GM19468 (cell line): ENCODE data around the gene FRRS1.

Experiments
- ATAC-seq: cut with Tn5 transposase; IDR thresholded peaks from one replicate; pipeline ENCODE4 v1.9.1; 2021; ENCODE audit warnings: mild to moderate bottlenecking, moderate library complexity, moderate number of reproducible peaks; ENCODE audit not compliant: unreplicated experiment; ENCODE audit errors: extremely low read depth

FRRS1 gene

DNA sequence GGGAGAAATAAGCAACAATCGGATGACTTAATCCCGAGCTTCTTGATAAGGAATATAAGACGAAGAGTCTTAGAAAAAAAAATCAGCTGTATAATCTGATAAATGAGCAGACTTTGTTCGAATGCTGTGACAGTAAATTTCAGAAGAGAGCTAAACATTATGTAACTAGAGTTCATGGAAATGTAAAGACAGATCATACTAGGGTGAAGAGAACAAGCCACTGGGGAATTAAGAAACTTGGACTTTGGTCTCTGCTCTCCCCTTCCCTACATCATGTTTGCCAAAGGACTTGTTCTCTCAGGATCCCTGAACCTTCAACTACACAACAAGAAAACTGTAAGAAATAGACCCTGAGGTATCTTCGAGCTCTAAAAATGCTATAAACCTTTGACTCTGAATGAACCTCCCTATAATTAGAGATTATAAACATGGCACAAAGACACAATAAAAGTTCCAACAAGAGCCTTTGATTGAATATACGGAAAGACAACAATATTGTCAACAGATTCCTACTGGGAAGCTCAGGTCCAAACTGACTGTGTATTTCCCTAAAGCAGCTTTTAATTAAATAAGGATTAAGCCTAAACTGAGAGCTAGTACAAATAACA lies 27.5 kb downstream of the FRRS1 start:
- ATAC-seq: no peak

DNA sequence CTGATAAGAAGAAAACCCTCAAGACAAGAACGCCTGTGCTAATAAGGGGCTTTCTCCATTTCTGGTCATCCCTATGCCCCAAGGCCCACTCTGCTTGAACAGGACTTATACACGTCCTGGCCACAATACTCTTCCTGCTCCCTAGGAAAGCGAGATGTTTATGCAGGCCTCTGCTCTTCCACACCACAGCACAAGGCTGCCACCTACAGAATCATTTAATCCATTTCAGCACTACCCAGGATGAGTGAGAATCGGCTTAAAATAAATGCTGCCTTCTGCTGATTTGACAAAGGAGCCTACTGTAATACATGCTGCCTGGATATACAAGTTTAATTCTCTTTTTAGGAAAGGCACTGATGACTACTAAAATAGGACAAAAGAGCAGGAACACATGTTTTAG lies 29.4 kb downstream of the FRRS1 start:
- no peak for ATAC-seq

GRCh38 chr1:99735852-99736251 lies 30.6 kb downstream of the FRRS1 start:
- ATAC-seq: no peak

DNA sequence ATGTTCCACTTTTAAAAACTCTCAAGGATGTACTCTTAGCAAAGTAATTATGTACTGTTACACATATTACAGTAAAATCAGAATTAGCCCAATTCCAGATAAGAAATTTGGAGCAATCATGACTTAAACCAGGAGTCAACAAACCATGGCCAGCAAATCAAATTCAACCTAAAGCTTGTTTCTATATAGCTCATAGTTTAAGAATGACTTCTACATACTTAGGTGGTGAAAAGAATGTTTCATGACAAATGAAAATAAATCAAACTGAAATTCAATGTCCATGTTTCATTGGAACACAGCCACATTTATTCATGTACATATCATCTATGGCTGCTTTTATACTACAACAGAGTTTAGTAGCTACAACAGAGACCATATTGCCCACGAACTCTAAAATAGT lies 35.1 kb downstream of the FRRS1 start:
- no peak for ATAC-seq

- ATAC-seq: no peak
Measured at GRCh38 chr1:99728494-99729235, 37.8 kb downstream of the FRRS1 start.

DNA sequence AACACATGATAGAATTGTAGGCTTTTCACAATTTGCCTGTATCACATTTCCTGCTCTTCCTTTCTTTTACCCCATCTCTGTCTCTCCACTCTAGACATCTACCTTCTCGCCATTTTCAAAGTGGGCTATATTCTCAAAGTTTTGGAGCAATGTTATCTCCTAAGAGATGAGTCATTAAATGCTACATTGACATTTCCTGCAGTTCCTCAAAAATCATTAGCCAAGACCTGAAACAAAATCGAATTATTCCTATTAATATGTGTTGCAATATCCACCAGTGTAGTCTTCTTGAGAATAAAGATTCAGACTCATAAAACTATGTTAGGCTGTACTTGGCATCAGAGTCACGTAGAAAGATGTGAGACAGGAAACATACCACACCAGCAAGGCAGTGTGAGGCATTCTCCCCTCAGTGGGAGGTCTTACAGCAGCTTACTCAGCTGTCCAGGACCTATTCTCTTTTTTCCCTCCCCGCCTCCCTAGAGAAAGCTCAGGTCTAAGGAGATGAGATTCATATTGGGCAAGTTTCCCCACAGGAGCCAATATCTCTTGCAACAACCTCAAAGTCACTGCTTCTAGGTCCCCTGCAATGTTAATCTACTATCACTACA lies 38.8 kb downstream of the FRRS1 start:
- no peak for ATAC-seq

- ATAC-seq: no peak
Measured at GRCh38 chr1:99726818-99727217, 39.6 kb downstream of the FRRS1 start.

- ATAC-seq: no peak
Measured at GRCh38 chr1:99726407-99726806, 40.0 kb downstream of the FRRS1 start.

DNA sequence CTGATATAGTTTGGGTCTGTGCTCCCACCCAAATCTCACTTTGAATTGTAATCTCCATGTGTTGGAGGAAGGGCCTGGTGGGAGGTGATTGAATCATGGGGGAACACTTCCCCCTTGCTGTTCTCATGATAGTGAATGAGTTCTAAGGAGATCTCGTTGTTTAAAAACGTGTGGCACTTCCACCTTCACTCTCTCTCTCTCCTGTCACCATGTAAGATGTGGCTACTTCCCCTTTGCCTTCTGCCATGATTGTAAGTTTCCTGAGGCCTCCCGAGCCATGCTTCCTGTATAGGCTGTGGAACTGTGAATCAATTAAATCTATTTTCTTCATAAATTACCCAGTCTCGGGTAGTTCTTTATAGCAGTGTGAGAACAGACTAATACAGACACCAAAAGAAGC lies 40.4 kb downstream of the FRRS1 start:
- ATAC-seq: no peak

DNA sequence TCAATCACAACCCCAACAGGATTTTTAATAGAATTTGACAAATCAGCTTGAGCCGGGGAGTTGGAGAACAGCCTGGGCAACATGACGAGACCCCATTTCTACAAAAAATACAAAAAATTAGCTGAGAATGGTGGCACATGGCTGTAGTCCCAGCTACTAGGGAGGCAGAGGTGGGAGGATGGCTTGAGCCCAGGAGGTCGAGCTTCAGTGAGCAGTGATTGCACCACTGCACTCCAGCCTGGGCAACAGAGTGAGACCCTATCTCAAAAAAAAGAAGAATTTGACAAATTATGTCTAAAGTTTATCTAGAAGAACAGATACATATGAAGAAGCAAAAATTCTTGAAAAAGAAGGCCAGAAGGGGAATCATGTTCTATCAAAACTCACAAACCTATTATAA lies 43.2 kb downstream of the FRRS1 start:
- ATAC-seq: no peak

GRCh38 chr1:99717005-99717404 lies 49.4 kb downstream of the FRRS1 start:
- ATAC-seq: no peak

GRCh38 chr1:99713006-99713405 lies 53.4 kb downstream of the FRRS1 start:
- ATAC-seq: no peak

DNA sequence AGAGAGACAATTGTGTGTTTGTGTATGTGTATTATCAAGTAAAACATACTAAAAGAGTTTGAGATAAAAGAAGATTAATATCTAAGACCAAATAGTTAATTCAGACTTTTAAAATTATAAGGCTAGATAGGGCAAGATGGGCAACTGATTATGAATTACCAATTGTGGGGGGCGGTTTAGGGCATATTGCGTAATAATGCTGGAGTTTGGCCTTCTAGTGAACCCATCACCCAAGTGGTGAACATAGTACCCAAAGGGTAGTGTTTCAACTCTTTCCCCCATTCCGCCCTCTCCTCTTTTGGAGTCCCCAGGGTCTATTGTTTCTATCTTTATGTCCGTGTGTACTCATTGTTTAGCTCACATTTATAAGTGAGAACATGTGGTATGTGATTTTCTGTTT lies 55.4 kb downstream of the FRRS1 start:
- no peak for ATAC-seq

- ATAC-seq: no peak
Measured at GRCh38 chr1:99707535-99708142, 58.8 kb downstream of the FRRS1 start.

DNA sequence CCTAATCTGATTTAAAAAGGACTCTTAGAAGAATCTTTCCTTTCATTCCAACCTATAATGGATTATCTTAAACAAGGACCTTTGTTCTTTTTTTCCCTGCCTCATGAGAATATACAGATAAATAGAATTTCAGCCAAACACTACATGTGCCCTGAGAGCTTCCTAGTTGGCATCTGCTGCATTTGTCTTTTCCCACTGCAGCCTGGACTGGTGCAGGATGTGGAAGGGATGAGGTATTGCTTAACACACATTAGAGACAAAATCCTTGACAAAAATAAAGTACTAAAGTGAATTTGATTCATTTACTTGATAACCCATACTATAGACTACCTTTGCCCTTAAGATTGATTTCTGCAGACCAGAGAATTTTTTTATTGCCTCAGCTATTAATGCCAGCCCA lies 61.0 kb downstream of the FRRS1 start:
- no peak for ATAC-seq

DNA sequence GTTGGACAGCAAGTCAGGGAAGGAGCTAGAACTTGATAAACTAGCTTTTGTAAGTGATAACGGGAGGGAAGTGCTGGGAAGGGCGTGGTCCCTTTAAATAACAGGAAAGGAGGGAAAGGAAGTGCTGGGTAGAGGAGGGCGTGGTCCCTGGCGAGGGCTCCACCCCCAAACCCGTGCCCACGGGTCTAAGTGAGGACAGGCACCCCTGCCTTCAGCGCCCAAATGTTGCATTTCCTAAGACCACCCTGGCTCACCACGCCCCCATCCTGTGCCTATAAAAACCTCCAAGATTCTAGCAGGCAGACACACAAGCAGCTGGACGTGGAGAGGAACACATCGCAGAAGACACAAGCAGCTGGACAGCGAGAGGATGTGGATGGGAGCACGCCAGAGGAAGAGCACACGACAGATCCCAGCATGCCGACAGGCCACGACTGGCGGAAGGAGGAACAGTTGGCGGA lies 62.0 kb downstream of the FRRS1 start:
- no peak for ATAC-seq

GRCh38 chr1:99702221-99702620 lies 64.2 kb downstream of the FRRS1 start:
- no peak for ATAC-seq

GRCh38 chr1:99700020-99700419 lies 66.4 kb downstream of the FRRS1 start:
- no peak for ATAC-seq

- ATAC-seq: no peak
Measured at GRCh38 chr1:99697580-99697979, 68.9 kb downstream of the FRRS1 start.

DNA sequence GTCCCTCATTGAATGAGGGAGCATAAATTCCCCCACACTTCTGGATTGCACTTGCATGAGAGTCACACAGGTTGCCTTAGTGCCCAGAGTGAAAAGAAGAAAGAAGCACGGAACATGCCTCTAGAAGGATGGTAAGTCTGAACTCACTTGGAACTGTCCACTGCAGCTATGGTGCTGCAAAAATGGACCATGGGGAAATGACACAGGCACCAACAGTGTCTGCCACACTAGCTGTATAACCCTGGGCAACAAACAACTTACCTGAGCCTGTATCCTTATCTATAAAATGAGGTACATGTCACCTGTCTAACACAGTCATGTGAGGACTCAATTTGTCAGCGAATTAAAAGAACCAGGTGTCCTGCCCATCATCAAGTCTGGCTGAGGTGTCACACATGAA lies 69.8 kb downstream of the FRRS1 start:
- ATAC-seq: no peak

- no peak for ATAC-seq
Measured at GRCh38 chr1:99691175-99691574, 75.3 kb downstream of the FRRS1 start.
